HCT116 (cell line): ENCODE measurements around the gene GRIP2. TPM values are rescaled to one million over a fixed set of nuclear protein-coding genes. Genes with fewer than 3 reads are reported as not detected.

ENCODE experiments used
- ATAC-seq: fragments of 200-7000 bp; cut with Tn5 transposase; 2 replicates; pipeline ENCODE4 v1.9.1; 2020; ENCODE audit warnings: mild to moderate bottlenecking, moderate library complexity
- BruUV-seq: library from RNA; stranded (reverse); fragments of 400-500 nt; replicated peaks from 2 replicates; lab custom pipeline; 2021; lab: Mats Ljungman, UMichigan
- CTCF ChIA-PET: fragments of 300-600 bp; sonication (Branson Sonifier 250); formaldehyde crosslinking; loops from one replicate; lab custom pipeline; 2021; ENCODE audit warnings: antibody characterized with exemption; lab: Charles Lee
- POLR2A ChIA-PET: fragments of 300-600, 350-600 bp; sonication (Branson Sonifier 250); formaldehyde crosslinking; loops from one replicate; lab custom pipeline; 2021; ENCODE audit warnings: antibody characterized with exemption; lab: Charles Lee
- RAD21 ChIA-PET, 2 experiments: fragments of 300-600 bp; sonication (Branson Sonifier 250); formaldehyde crosslinking; loops; one replicate each; lab custom pipeline; 2023; ENCODE audit warnings: low total read pairs in 2 of 2; ENCODE audit not compliant: uncharacterized antibody in 2 of 2, unreplicated experiment in 2 of 2, low non-redundant PET in 1 of 2; lab: Charles Lee
- DNase-seq: peaks from one replicate; pipeline ENCODE4 v3.0.0-alpha.2; 2010; ENCODE audit warnings: low read depth, low spot score
- H2AFZ ChIP-seq: fragments of 200-600 bp; shearing (Covaris generic), sonication (generic); 2 replicates; pipeline ENCODE4 v1.6.1; 2017; ENCODE audit warnings: low read depth, mixed run types, mixed read lengths, antibody characterized with exemption, low read length; ENCODE audit not compliant: poor library complexity, severe bottlenecking
- H3K27ac ChIP-seq: 2 replicates; pipeline ENCODE4 v1.5.1; 2012; ENCODE audit warnings: low read depth, low read length
- H3K27me3 ChIP-seq: fragments of 200-600 bp; sonication (generic); 2 replicates; pipeline ENCODE4 v1.6.1; 2016; ENCODE audit warnings: mixed run types, low read length, mixed read lengths; ENCODE audit not compliant: insufficient read depth
- H3K36me3 ChIP-seq, 2 experiments: fragments of 200-500 bp in 1 of 2; fragments of 200-600 bp in 1 of 2; sonication (Bioruptor generic) in 1 of 2; sonication (generic) in 1 of 2; 2 replicates each; pipeline versions ENCODE4 v1.5.1 to v1.6.1; 2014 to 2016; ENCODE audit warnings: low read length in 2 of 2, inconsistent platforms in 1 of 2, mixed read lengths in 1 of 2, mixed run types in 1 of 2; ENCODE audit not compliant: insufficient read depth in 2 of 2, control insufficient read depth in 1 of 2
- H3K4me1 ChIP-seq, 2 experiments: fragments of 200-600 bp in 1 of 2; sonication (generic) in 1 of 2; 2 replicates each; pipeline versions ENCODE4 v1.5.1 to v1.6.1; 2012 to 2017; ENCODE audit warnings: low read length in 2 of 2, inconsistent platforms in 1 of 2, mild to moderate bottlenecking in 1 of 2, mixed read lengths in 1 of 2, mixed run types in 1 of 2, moderate library complexity in 1 of 2; ENCODE audit not compliant: insufficient read depth in 2 of 2, control insufficient read depth in 1 of 2
- H3K4me2 ChIP-seq: fragments of 200-600 bp; sonication (generic); 2 replicates; pipeline ENCODE4 v1.6.1; 2017; ENCODE audit warnings: mixed run types, low read length, mixed read lengths
- H3K4me3 ChIP-seq, 2 experiments: fragments of 200-600 bp in 1 of 2; sonication (generic) in 1 of 2; replicated peaks in 1 of 2; 2 replicates each; pipeline ENCODE4 v1.5.1; 2011 to 2016; ENCODE audit warnings: low read length in 2 of 2, control low read depth in 1 of 2, low read depth in 1 of 2, mild to moderate bottlenecking in 1 of 2, mixed read lengths in 1 of 2, mixed run types in 1 of 2
- H3K79me2 ChIP-seq: fragments of 200-600 bp; sonication (generic); 2 replicates; pipeline ENCODE4 v1.6.1; 2017; ENCODE audit warnings: mild to moderate bottlenecking, mixed run types, low read length, moderate library complexity, mixed read lengths; ENCODE audit not compliant: insufficient read depth
- H3K9ac ChIP-seq: fragments of 200-600 bp; sonication (generic); 2 replicates; pipeline ENCODE4 v1.6.1; 2016; ENCODE audit warnings: low read length, mixed read lengths
- H3K9me2 ChIP-seq: fragments of 200-600 bp; sonication (generic), shearing (Covaris generic); 2 replicates; pipeline ENCODE4 v1.6.1; 2017; ENCODE audit warnings: mixed run types, mild to moderate bottlenecking, moderate library complexity; ENCODE audit not compliant: insufficient read depth
- H3K9me3 ChIP-seq, 2 experiments: fragments of 200-500 bp in 1 of 2; fragments of 200-600 bp in 1 of 2; sonication (Bioruptor generic) in 1 of 2; sonication (generic) in 1 of 2; 2 replicates each; pipeline ENCODE4 v1.6.1; 2014 to 2017; ENCODE audit warnings: low read length in 2 of 2, mixed read lengths in 2 of 2, inconsistent platforms in 1 of 2, low read depth in 1 of 2, mild to moderate bottlenecking in 1 of 2, mixed run types in 1 of 2, moderate library complexity in 1 of 2; ENCODE audit not compliant: control insufficient read depth in 1 of 2, insufficient read depth in 1 of 2
- H4K20me1 ChIP-seq: fragments of 200-600 bp; sonication (generic), shearing (Covaris generic); 2 replicates; pipeline ENCODE4 v1.6.1; 2017; ENCODE audit warnings: mixed run types, mild to moderate bottlenecking, moderate library complexity; ENCODE audit not compliant: insufficient read depth
- CBX3 ChIP-seq: IDR thresholded peaks from 2 replicates; pipeline ENCODE4 v1.6.1; 2012; ENCODE audit warnings: low read depth
- ELF1 ChIP-seq: IDR thresholded peaks from 2 replicates; pipeline ENCODE4 v1.6.1; 2012; ENCODE audit warnings: low read depth, borderline replicate concordance
- EZH2phosphoT487 ChIP-seq: fragments of 200-600 bp; IDR thresholded peaks from 2 replicates; pipeline ENCODE4 v1.6.1; 2018; ENCODE audit warnings: antibody characterized with exemption, borderline replicate concordance
- FOSL1 ChIP-seq: IDR thresholded peaks from 2 replicates; pipeline ENCODE4 v1.6.1; 2012; ENCODE audit warnings: low read depth
- POLR2A ChIP-seq: IDR thresholded peaks from 2 replicates; pipeline ENCODE4 v1.7.0; 2011; ENCODE audit warnings: borderline replicate concordance; ENCODE audit not compliant: insufficient read depth, insufficient read length; ENCODE audit errors: extremely low read depth
- POLR2AphosphoS5 ChIP-seq: IDR thresholded peaks from 2 replicates; pipeline ENCODE4 v1.6.1; 2011; ENCODE audit warnings: mild to moderate bottlenecking, low read depth, low read length, moderate library complexity
- SP1 ChIP-seq: IDR thresholded peaks from 2 replicates; pipeline ENCODE4 v1.6.1; 2012; ENCODE audit warnings: low read depth
- SRF ChIP-seq: IDR thresholded peaks from 2 replicates; pipeline ENCODE4 v1.6.1; 2012; ENCODE audit warnings: low read depth
- TCF7L2 ChIP-seq: IDR thresholded peaks from 2 replicates; pipeline ENCODE4 v1.7.0; 2011; ENCODE audit warnings: borderline replicate concordance, inconsistent platforms; ENCODE audit not compliant: insufficient read depth, insufficient read length; ENCODE audit errors: extremely low read depth
- ZNF274 ChIP-seq: fragments of 200-500 bp; sonication (Bioruptor generic); IDR thresholded peaks from 2 replicates; pipeline ENCODE4 v1.6.1; 2014; ENCODE audit warnings: mild to moderate bottlenecking, low read depth, low read length, inconsistent platforms
- intact Hi-C: fragments of 100-400 bp; cut with micrococcal nuclease; formaldehyde crosslinking; loops from 2 replicates; pipeline ENCODE4 v1.10.0; 2022
- total RNA-seq: library from RNA; stranded (reverse); gene quantifications from one replicate; pipeline ENCODE4 v1.2.1, GENCODE V29; 2021; ENCODE audit not compliant: unreplicated experiment
- TF ChIP-seq, protein P1 (sequence below), 3 experiments: fragments of 200-600 bp in 1 of 3; sonication (generic) in 1 of 3; IDR thresholded peaks in 2 of 3; conservative IDR thresholded peaks in 1 of 3; 2 replicates each; pipeline ENCODE4 v1.5.1; 2012 to 2017; ENCODE audit warnings: low read depth in 2 of 3, low read length in 2 of 3, antibody characterized with exemption in 1 of 3, borderline replicate concordance in 1 of 3, control low read depth in 1 of 3, mild to moderate bottlenecking in 1 of 3, mixed read lengths in 1 of 3, mixed run types in 1 of 3, moderate library complexity in 1 of 3; ENCODE audit not compliant: insufficient read depth in 1 of 3
- TF ChIP-seq, protein P2 (sequence below): IDR thresholded peaks from 2 replicates; pipeline ENCODE4 v1.6.1; 2012
- TF ChIP-seq, protein P3 (sequence below): IDR thresholded peaks from 2 replicates; pipeline ENCODE4 v1.6.1; 2012

GRIP2 gene
- total RNA-seq, 1 experiment from 2014 or later, result 0.34 TPM

DNA sequence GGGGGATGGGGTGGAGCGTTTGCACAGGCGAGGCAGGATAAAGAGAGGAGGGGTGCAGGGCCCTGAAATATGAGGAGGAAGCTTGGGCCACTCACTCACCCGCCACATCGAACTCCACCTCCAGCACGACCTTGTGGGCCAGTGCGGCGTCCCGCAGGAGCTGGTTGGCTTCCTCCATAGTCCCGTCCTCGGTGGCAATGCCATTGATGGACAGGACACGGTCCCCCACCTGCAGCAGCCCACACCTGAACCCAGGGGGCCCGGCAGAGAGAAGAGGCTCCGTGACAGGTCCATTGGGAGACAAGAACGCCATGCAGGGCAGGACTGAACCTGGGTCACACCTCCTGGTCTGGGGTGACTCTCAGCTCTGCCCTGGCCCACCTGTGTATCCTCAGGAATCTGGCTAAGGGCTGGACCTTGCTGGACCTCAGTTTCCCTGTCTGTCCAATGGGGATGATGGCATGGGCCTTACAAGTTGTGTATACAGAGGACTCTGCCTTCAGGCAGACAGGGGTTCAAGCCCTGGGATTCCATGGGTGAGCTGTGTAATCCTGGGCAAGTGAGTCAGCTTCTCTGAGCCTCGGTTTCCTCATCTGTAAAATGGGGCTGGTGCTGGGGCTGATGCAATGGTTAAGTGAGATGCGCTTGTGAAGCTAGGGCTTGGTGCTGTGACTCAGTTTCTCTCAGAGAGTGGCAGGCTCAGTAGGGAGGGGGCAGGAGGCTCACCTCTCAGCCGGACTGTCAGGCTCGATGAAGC lies 26.4 kb downstream of the GRIP2 start (continued):
- TF ChIP-seq, protein P1, sequence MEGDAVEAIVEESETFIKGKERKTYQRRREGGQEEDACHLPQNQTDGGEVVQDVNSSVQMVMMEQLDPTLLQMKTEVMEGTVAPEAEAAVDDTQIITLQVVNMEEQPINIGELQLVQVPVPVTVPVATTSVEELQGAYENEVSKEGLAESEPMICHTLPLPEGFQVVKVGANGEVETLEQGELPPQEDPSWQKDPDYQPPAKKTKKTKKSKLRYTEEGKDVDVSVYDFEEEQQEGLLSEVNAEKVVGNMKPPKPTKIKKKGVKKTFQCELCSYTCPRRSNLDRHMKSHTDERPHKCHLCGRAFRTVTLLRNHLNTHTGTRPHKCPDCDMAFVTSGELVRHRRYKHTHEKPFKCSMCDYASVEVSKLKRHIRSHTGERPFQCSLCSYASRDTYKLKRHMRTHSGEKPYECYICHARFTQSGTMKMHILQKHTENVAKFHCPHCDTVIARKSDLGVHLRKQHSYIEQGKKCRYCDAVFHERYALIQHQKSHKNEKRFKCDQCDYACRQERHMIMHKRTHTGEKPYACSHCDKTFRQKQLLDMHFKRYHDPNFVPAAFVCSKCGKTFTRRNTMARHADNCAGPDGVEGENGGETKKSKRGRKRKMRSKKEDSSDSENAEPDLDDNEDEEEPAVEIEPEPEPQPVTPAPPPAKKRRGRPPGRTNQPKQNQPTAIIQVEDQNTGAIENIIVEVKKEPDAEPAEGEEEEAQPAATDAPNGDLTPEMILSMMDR (IDR thresholded peaks at IDR 0.05 in 2 of 3, conservative IDR thresholded peaks at IDR 0.05 in 1 of 3; ENCODE audit: borderline replicate concordance in 1 of 3, insufficient read depth in 1 of 3, low read depth in 2 of 3, low read length in 2 of 3), result no peak
- no peak for TF ChIP-seq EZH2phosphoT487
- TF ChIP-seq, protein P2, sequence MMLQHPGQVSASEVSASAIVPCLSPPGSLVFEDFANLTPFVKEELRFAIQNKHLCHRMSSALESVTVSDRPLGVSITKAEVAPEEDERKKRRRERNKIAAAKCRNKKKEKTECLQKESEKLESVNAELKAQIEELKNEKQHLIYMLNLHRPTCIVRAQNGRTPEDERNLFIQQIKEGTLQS, result no peak
- TF ChIP-seq, all 23 proteins: peak for 0

DNA sequence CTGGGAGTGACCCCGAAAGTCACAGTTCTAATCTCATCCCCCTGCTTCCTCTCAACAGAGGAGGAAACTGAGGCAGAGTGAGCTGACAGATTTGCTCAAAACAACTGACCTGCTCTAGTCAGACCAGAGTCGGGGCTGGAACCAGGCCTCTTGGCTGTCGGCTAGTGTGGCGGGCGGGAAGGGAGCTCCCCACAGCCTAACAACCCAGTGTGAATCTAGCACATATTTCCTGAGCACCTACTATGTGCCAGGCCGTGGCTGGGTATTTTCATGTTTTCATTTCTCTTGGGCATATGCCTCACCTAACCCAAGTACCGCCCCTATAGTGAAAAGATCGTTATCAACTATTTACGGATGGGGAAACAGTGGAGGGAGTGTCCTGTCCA lies 27.2 kb downstream of the GRIP2 start:
- ChIA-PET RAD21 (no interaction called here), CTCF (interaction anchor here (1.2 kb wide), 1 partner anchor 36 kb away, joined by 4 read pairs; no protein-coding TSS in a partner anchor), POLR2A (no interaction called here)
- H3K9me2 ChIP-seq, result no peaks in the 10 kb centered on the region
- no peak overlapping the region for H3K4me3 ChIP-seq
- ATAC-seq (no peak), DNase-seq (no peak)
- H3K79me2 ChIP-seq, result no peaks in the 10 kb centered on the region
- TF ChIP-seq, protein P1 (IDR thresholded peaks at IDR 0.05 in 2 of 3, conservative IDR thresholded peaks at IDR 0.05 in 1 of 3; ENCODE audit: borderline replicate concordance in 1 of 3, insufficient read depth in 1 of 3, low read depth in 2 of 3, low read length in 2 of 3), result no peak
- TF ChIP-seq SP1 (no peak), ZNF274 (no peak), POLR2AphosphoS5 (no peak), ELF1 (no peak), FOSL1 (no peak), SRF (no peak), EZH2phosphoT487 (no peak), POLR2A (no peak), CBX3 (no peak), TCF7L2 (no peak)
- TF ChIP-seq, protein P3, sequence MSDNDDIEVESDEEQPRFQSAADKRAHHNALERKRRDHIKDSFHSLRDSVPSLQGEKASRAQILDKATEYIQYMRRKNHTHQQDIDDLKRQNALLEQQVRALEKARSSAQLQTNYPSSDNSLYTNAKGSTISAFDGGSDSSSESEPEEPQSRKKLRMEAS, result no peak
- no peaks in the 10 kb centered on the region for H3K27me3 ChIP-seq
- no peaks in the 10 kb centered on the region for H3K36me3 ChIP-seq
- intact Hi-C loops, result no loop called here
- no TSS peak for BruUV-seq
- no peaks in the 10 kb centered on the region for H3K9me3 ChIP-seq
- peaks cover 0 to 4% of the 10 kb centered on the region in 2 experiments; a peak in 1 of 4 replicates for H3K4me1 ChIP-seq
- no peak overlapping the region for H3K4me2 ChIP-seq
- no peaks in the 10 kb centered on the region for H4K20me1 ChIP-seq
- no peak overlapping the region for H3K9ac ChIP-seq
- H2AFZ ChIP-seq, result no peak overlapping the region
- H3K27ac ChIP-seq, result no peak overlapping the region
